D721Med (cell line): ENCODE data around the gene ABCA2.

Experiments
- DNase-seq: peaks from one replicate; pipeline ENCODE4 v3.0.0; 2011; ENCODE audit warnings: low spot score; ENCODE audit not compliant: insufficient read length
- FAIRE-seq: peaks from 2 replicates; lab custom pipeline; 2011; peaks lifted over from hg19 to GRCh38; lab: Jason Lieb, UNC
- TF ChIP-seq, protein P1 (sequence below): IDR thresholded peaks from 2 replicates; pipeline ENCODE4 v1.5.1; 2012; ENCODE audit warnings: mild to moderate bottlenecking, control low read depth; ENCODE audit not compliant: insufficient read depth; ENCODE audit errors: missing control alignments

ABCA2 gene

DNA sequence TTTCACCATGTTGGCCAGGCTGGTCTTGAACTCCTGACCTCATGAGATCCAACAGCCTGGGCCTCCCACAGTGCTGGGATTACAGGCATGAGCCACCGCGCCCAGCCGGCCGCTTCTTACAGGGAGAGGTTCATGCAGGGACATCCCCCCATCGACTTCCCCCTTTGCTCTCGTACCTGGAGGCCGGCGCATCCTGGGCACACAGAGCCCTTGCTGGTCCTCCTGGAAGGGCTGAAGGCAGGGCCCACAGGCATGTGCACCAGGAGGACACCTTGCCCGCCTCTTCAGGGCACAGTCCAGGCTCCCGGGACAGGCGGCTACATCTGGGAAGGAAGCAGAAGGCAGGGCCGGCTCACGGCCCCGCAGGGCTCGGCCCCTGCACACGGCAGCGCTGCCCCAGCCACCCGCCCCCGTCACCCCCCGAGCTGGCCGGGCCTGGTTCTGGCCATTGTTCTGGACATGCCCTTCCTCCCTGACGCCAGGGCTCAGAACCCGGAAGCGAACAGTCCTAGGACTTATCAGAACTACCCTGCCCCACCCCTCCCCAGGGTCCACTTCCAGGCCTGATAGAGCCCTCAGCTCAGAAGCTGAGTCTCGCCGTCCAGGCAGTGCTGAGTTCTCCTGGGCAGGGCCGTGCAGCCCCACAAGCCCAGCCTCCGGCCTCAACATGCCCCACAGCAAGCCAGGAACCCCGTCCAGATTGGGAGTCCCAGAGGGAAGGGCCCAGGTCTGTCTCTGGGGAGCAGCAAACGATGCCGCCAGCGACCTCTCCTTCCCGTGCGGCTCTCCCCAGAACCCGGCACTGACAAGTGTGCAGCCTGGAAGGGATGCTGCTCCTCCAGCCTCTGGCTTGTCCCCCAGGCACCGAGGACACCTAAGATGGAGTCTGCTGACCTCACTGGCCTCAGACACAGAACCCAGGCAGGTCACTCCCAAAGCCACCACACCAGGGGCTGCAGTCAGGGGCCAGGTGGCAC is 15.0 kb upstream of the ABCA2 start:
- DNase-seq (no peak), FAIRE-seq (no peak)
- TF ChIP-seq, protein P1, sequence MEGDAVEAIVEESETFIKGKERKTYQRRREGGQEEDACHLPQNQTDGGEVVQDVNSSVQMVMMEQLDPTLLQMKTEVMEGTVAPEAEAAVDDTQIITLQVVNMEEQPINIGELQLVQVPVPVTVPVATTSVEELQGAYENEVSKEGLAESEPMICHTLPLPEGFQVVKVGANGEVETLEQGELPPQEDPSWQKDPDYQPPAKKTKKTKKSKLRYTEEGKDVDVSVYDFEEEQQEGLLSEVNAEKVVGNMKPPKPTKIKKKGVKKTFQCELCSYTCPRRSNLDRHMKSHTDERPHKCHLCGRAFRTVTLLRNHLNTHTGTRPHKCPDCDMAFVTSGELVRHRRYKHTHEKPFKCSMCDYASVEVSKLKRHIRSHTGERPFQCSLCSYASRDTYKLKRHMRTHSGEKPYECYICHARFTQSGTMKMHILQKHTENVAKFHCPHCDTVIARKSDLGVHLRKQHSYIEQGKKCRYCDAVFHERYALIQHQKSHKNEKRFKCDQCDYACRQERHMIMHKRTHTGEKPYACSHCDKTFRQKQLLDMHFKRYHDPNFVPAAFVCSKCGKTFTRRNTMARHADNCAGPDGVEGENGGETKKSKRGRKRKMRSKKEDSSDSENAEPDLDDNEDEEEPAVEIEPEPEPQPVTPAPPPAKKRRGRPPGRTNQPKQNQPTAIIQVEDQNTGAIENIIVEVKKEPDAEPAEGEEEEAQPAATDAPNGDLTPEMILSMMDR, result no peak

GRCh38 chr9:137041124-137041523 is 13.1 kb upstream of the ABCA2 start:
- TF ChIP-seq, protein P1, result no peak
- no peak for DNase-seq
- no peak for FAIRE-seq

DNA sequence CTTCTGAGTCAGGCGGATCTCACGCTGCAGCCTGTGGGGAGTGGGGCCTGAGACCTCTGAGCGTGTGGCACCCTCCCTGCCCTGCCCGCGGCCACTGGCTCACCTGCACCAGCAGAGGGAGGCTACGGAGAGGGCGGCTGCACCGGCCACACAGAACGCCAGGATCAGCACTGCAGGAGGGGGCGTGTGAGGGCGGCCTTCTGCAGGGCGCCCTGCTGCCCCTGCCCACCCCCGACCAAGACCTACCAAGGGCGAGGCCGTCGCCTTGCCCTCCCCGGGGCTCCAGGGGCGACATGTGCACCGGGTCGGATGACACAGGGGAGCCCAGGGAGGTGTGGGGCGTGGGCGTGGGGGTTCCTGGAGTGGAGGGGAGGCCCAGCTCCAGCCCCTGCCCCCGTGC is 12.5 kb upstream of the ABCA2 start:
- FAIRE-seq, result no peak
- TF ChIP-seq, protein P1, result no peak

GRCh38 chr9:137039611-137040366 is 11.8 kb upstream of the ABCA2 start:
- DNase-seq (no peak), FAIRE-seq (no peak)
- TF ChIP-seq, protein P1, result no peak

More for the DNA sequence above, 12.5 kb upstream of the ABCA2 start:
- DNase-seq, result no peak

DNA sequence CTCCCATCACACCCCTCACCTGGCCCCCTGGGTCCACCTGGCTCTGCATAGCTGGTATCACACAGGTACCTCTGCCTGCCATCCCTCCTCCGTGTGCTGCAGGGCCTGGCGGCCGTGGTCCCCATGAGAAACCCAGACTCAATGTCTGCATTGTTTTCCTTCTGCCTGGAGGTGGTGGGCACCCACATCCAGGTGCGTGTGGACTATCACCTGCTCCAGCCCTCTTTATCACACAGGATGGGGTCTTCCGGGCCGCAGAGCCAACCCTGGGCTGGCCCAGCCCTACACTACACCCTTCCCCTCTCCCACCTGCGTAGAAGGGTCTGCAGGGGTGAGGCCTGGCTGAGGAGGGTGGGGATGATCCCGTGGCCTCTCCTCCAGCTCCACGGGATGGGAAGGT is 10.9 kb upstream of the ABCA2 start:
- DNase-seq, result no peak
- TF ChIP-seq, protein P1, result no peak
- no peak for FAIRE-seq

DNA sequence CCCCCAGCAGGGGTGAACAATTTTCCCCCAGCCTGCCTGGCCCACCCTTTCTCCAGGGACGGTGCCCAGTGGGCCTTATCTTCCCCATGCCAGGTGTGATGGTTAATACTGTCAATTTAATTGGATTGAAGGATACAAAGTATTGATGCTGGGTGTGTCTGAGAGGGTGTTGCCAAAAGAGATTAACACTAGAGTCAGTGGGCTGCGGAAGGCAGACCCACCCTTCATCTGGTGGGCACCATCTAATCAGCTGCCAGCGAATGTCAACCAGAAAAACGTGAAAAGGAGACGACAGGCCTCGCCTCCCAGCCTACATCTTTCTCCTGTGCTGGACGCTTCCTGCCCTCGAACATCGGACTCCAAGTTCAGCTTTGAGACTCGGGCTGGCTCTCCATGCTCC is 9.4 kb upstream of the ABCA2 start:
- TF ChIP-seq, protein P1, result no peak
- DNase-seq (no peak), FAIRE-seq (no peak)
